ENCODE data around the gene USP19.
A peak's percentile ranks its signal among the peaks of the same experiment; 100 is the strongest.

USP19 gene

GRCh38 chr3:49123687-49124086, 3.1 kb upstream of the USP19 start:
- H3K9ac ChIP-seq (ENCODE audit: low read depth, low read length): no peak overlapping the region
- H3K4me1 ChIP-seq (ENCODE audit: insufficient read depth, low read length): no peaks in the 10 kb centered on the region
- H3K36me3 ChIP-seq (ENCODE audit: insufficient read depth, low read length): peaks cover 6% of the 10 kb centered on the region
- no peaks in the 10 kb centered on the region for H3K9me3 ChIP-seq (ENCODE audit: control insufficient read depth, insufficient read depth, low read length)

GRCh38 chr3:49122886-49123545, 2.4 kb upstream of the USP19 start:
- Histone ChIP-seq H3K9me3 (ENCODE audit: control insufficient read depth, insufficient read depth, low read length) (no peaks in the 10 kb centered on the region), H3K4me1 (ENCODE audit: insufficient read depth, low read length) (no peaks in the 10 kb centered on the region), H3K9ac (ENCODE audit: low read depth, low read length) (no peak overlapping the region), H3K36me3 (ENCODE audit: insufficient read depth, low read length) (peaks cover 7% of the 10 kb centered on the region)

- H3K9ac ChIP-seq (ENCODE audit: low read depth, low read length): no peak overlapping the region
- H3K36me3 ChIP-seq (ENCODE audit: insufficient read depth, low read length): peaks cover 13% of the 10 kb centered on the region
- no peaks in the 10 kb centered on the region for H3K9me3 ChIP-seq (ENCODE audit: control insufficient read depth, insufficient read depth, low read length)
- H3K4me1 ChIP-seq (ENCODE audit: insufficient read depth, low read length): no peaks in the 10 kb centered on the region
These were observed 1.8 kb upstream of the USP19 start for GRCh38 chr3:49122451-49122850.

GRCh38 chr3:49122022-49122421, 1.4 kb upstream of the USP19 start:
- no peak overlapping the region for H3K9ac ChIP-seq (ENCODE audit: low read depth, low read length)

GRCh38 chr3:49121132-49121736, 611 bp upstream of the USP19 start:
- Histone ChIP-seq H3K9me3 (ENCODE audit: control insufficient read depth, insufficient read depth, low read length) (no peaks in the 10 kb centered on the region), H3K9ac (ENCODE audit: low read depth, low read length) (peak overlapping the region; percentile 80), H3K4me1 (ENCODE audit: insufficient read depth, low read length) (no peaks in the 10 kb centered on the region), H3K36me3 (ENCODE audit: insufficient read depth, low read length) (peaks cover 21% of the 10 kb centered on the region)

More at GRCh38 chr3:49122022-49122421, 1.4 kb upstream of the USP19 start:
- no peaks in the 10 kb centered on the region for H3K9me3 ChIP-seq (ENCODE audit: control insufficient read depth, insufficient read depth, low read length)
- H3K36me3 ChIP-seq (ENCODE audit: insufficient read depth, low read length): peaks cover 16% of the 10 kb centered on the region
- H3K4me1 ChIP-seq (ENCODE audit: insufficient read depth, low read length): no peaks in the 10 kb centered on the region

GRCh38 chr3:49120096-49120437, 556 bp downstream of the USP19 start:
- H3K9me3 ChIP-seq (ENCODE audit: control insufficient read depth, insufficient read depth, low read length): no peaks in the 10 kb centered on the region
- no peaks in the 10 kb centered on the region for H3K4me1 ChIP-seq (ENCODE audit: insufficient read depth, low read length)
- H3K36me3 ChIP-seq (ENCODE audit: insufficient read depth, low read length): peaks cover 25% of the 10 kb centered on the region
- H3K9ac ChIP-seq (ENCODE audit: low read depth, low read length): peak overlapping the region; percentile 80

GRCh38 chr3:49119439-49119838, 1.2 kb downstream of the USP19 start:
- H3K9ac ChIP-seq (ENCODE audit: low read depth, low read length): peak overlapping the region; percentile 80; the same call in 1 of the 2 replicates
- H3K9me3 ChIP-seq (ENCODE audit: control insufficient read depth, insufficient read depth, low read length): no peaks in the 10 kb centered on the region
- H3K36me3 ChIP-seq (ENCODE audit: insufficient read depth, low read length): peaks cover 25% of the 10 kb centered on the region
- H3K4me1 ChIP-seq (ENCODE audit: insufficient read depth, low read length): no peaks in the 10 kb centered on the region

GRCh38 chr3:49119036-49119435, 1.6 kb downstream of the USP19 start:
- H3K9ac ChIP-seq (ENCODE audit: low read depth, low read length): no peak overlapping the region
- H3K36me3 ChIP-seq (ENCODE audit: insufficient read depth, low read length): peaks cover 29% of the 10 kb centered on the region

GRCh38 chr3:49112262-49112661, 8.4 kb downstream of the USP19 start:
- H3K9ac ChIP-seq (ENCODE audit: low read depth, low read length): no peak overlapping the region
- H3K36me3 ChIP-seq (ENCODE audit: insufficient read depth, low read length): peaks cover 39% of the 10 kb centered on the region
- no peaks in the 10 kb centered on the region for H3K4me1 ChIP-seq (ENCODE audit: insufficient read depth, low read length)
- H3K9me3 ChIP-seq (ENCODE audit: control insufficient read depth, insufficient read depth, low read length): no peaks in the 10 kb centered on the region

More at GRCh38 chr3:49119036-49119435, 1.6 kb downstream of the USP19 start:
- H3K9me3 ChIP-seq (ENCODE audit: control insufficient read depth, insufficient read depth, low read length): no peaks in the 10 kb centered on the region
- no peaks in the 10 kb centered on the region for H3K4me1 ChIP-seq (ENCODE audit: insufficient read depth, low read length)

- no peak overlapping the region for H3K9ac ChIP-seq (ENCODE audit: low read depth, low read length)
- H3K4me1 ChIP-seq (ENCODE audit: insufficient read depth, low read length): no peaks in the 10 kb centered on the region
- no peaks in the 10 kb centered on the region for H3K9me3 ChIP-seq (ENCODE audit: control insufficient read depth, insufficient read depth, low read length)
- peaks cover 33% of the 10 kb centered on the region for H3K36me3 ChIP-seq (ENCODE audit: insufficient read depth, low read length)
These were observed 9.3 kb downstream of the USP19 start for GRCh38 chr3:49111347-49111746.

- Histone ChIP-seq H3K4me1 (ENCODE audit: insufficient read depth, low read length) (0 out of 2 replicates have a peak, but pooled peaks cover under 1% of the 10 kb centered on the region), H3K9ac (ENCODE audit: low read depth, low read length) (no peak overlapping the region), H3K9me3 (ENCODE audit: control insufficient read depth, insufficient read depth, low read length) (no peaks in the 10 kb centered on the region), H3K36me3 (ENCODE audit: insufficient read depth, low read length) (peaks cover 33% of the 10 kb centered on the region)
These were observed 9.8 kb downstream of the USP19 start for GRCh38 chr3:49110780-49111179.

GRCh38 chr3:49108346-49108745, 12.3 kb downstream of the USP19 start:
- Histone ChIP-seq H3K9ac (ENCODE audit: low read depth, low read length) (no peak overlapping the region), H3K4me1 (ENCODE audit: insufficient read depth, low read length) (0 out of 2 replicates have a peak, but pooled peaks cover 3% of the 10 kb centered on the region), H3K9me3 (ENCODE audit: control insufficient read depth, insufficient read depth, low read length) (no peaks in the 10 kb centered on the region), H3K36me3 (ENCODE audit: insufficient read depth, low read length) (peaks cover 21% of the 10 kb centered on the region)

- Histone ChIP-seq H3K9me3 (ENCODE audit: control insufficient read depth, insufficient read depth, low read length) (no peaks in the 10 kb centered on the region), H3K9ac (ENCODE audit: low read depth, low read length) (peak within 1 kb of the TSS; percentile 72), H3K36me3 (ENCODE audit: insufficient read depth, low read length) (peaks cover 20% of the 10 kb centered on the region), H3K4me1 (ENCODE audit: insufficient read depth, low read length) (0 out of 2 replicates have a peak, but pooled peaks cover 3% of the 10 kb centered on the region)
These were observed 16.0 kb downstream of the USP19 start, which contains the start of gene QARS1 for GRCh38 chr3:49104427-49105291. TSS of gene QARS1 (minus strand) at chr3:49104757. CDS start at chr3:49104733, 24 bp downstream.

- Histone ChIP-seq H3K36me3 (ENCODE audit: insufficient read depth, low read length) (peaks cover 23% of the 10 kb centered on the region), H3K9me3 (ENCODE audit: control insufficient read depth, insufficient read depth, low read length) (no peaks in the 10 kb centered on the region), H3K4me1 (ENCODE audit: insufficient read depth, low read length) (0 out of 2 replicates have a peak, but pooled peaks cover 3% of the 10 kb centered on the region), H3K9ac (ENCODE audit: low read depth, low read length) (peak overlapping the region; percentile 72)
These were observed 16.6 kb downstream of the USP19 start for GRCh38 chr3:49104052-49104426.

Data from ES-I3 (cell line).